Smooth muscle cell (in vitro differentiated cells): ENCODE measurements around the gene PEMT. TPM values are rescaled to one million over a fixed set of nuclear protein-coding genes. Genes with fewer than 3 reads are reported as not detected.

Experiments used
- DNase-seq: peaks from one replicate; lab custom pipeline; 2025; ENCODE audit not compliant: unreplicated experiment; lab: John Stamatoyannopoulos, UW
- H2AFZ ChIP-seq: fragments of 200-600 bp; sonication (generic); 2 replicates; pipeline ENCODE4 v1.6.0; 2016; ENCODE audit warnings: antibody characterized with exemption, low read depth, mild to moderate bottlenecking
- H3F3A ChIP-seq: fragments of 200-600 bp; sonication (generic); 2 replicates; pipeline ENCODE4 v1.6.0; 2017; ENCODE audit warnings: antibody characterized with exemption, low read depth
- H3K27ac ChIP-seq: fragments of 200-600 bp; sonication (generic); 2 replicates; pipeline ENCODE4 v1.5.1; 2016; ENCODE audit warnings: low read depth, mild to moderate bottlenecking
- H3K27me3 ChIP-seq: fragments of 200-600 bp; sonication (generic); 2 replicates; pipeline ENCODE4 v1.6.1; 2016; ENCODE audit warnings: low read depth, mild to moderate bottlenecking
- H3K36me3 ChIP-seq: fragments of 200-600 bp; sonication (generic); 2 replicates; pipeline ENCODE4 v1.5.1; 2016; ENCODE audit warnings: low read depth
- H3K4me1 ChIP-seq: fragments of 200-600 bp; sonication (generic); 2 replicates; pipeline ENCODE4 v1.5.1; 2016; ENCODE audit warnings: low read depth
- H3K4me2 ChIP-seq: fragments of 200-600 bp; sonication (generic); 2 replicates; pipeline ENCODE4 v1.6.0; 2016; ENCODE audit warnings: mild to moderate bottlenecking
- H3K4me3 ChIP-seq: fragments of 200-600 bp; sonication (generic); 2 replicates; pipeline ENCODE4 v1.5.1; 2016; ENCODE audit warnings: mild to moderate bottlenecking
- H3K79me2 ChIP-seq: fragments of 200-600 bp; sonication (generic); 2 replicates; pipeline ENCODE4 v1.6.0; 2016; ENCODE audit warnings: low read depth, mild to moderate bottlenecking
- H3K9ac ChIP-seq: fragments of 200-600 bp; sonication (generic); 2 replicates; pipeline ENCODE4 v1.6.0; 2016; ENCODE audit warnings: low read depth
- H3K9me3 ChIP-seq: fragments of 200-600 bp; sonication (generic); replicated peaks from 2 replicates; pipeline ENCODE4 v1.5.1; 2016; ENCODE audit warnings: low read depth
- H4K20me1 ChIP-seq: fragments of 200-600 bp; sonication (generic); 2 replicates; pipeline ENCODE4 v1.6.0; 2016; ENCODE audit warnings: low read depth
- CTCF ChIP-seq: fragments of 200-600 bp; sonication (generic); IDR thresholded peaks from 2 replicates; pipeline ENCODE4 v1.5.1; 2017; ENCODE audit warnings: borderline replicate concordance, mild to moderate bottlenecking, antibody characterized with exemption; ENCODE audit not compliant: insufficient read depth, poor library complexity, severe bottlenecking
- WGBS: methylation state at CpG from one replicate; pipeline ENCODE4 v1.1.7; 2016; ENCODE audit warnings: low lambda C conversion rate; 5-methylcytosine and 5-hydroxymethylcytosine counted together
- polyA plus RNA-seq: library from polyadenylated mRNA; unstranded; fragments of >200 nt; fragmentation: Nextera tagmentation; extraction: Ambion mirVana; gene quantifications from 2 replicates; pipeline ENCODE4 v1.2.1, GENCODE V29; 2016
- total RNA-seq: library from RNA; depleted of rRNA; stranded (reverse); fragments of >200 nt; gene quantifications from 2 replicates; pipeline ENCODE4 v1.2.3, GENCODE V29; 2014

The PEMT gene
- total and polyA plus RNA-seq, 2 experiments from 2014 or later, result 43.8 to 69.9 TPM

GRCh38 chr17:17609121-17609520 lies 17.6 kb upstream of the PEMT start:
- DNase-seq, result no peak
- TF ChIP-seq CTCF, result no peak
- no peaks in the 10 kb centered on the region for H3K36me3 ChIP-seq
- H3K27ac ChIP-seq, result no peak overlapping the region
- no peaks in the 10 kb centered on the region for H3F3A ChIP-seq
- no peaks in the 10 kb centered on the region for H3K4me1 ChIP-seq
- no peak overlapping the region for H2AFZ ChIP-seq
- no peaks in the 10 kb centered on the region for H4K20me1 ChIP-seq
- WGBS, result 97% methylated on average over 4 of the region's 4 CpGs
- H3K27me3 ChIP-seq, result no peaks in the 10 kb centered on the region
- H3K9ac ChIP-seq, result no peak overlapping the region
- no peaks in the 10 kb centered on the region for H3K9me3 ChIP-seq
- no peak overlapping the region for H3K4me3 ChIP-seq
- H3K4me2 ChIP-seq, result no peak overlapping the region
- H3K79me2 ChIP-seq, result no peaks in the 10 kb centered on the region

DNA sequence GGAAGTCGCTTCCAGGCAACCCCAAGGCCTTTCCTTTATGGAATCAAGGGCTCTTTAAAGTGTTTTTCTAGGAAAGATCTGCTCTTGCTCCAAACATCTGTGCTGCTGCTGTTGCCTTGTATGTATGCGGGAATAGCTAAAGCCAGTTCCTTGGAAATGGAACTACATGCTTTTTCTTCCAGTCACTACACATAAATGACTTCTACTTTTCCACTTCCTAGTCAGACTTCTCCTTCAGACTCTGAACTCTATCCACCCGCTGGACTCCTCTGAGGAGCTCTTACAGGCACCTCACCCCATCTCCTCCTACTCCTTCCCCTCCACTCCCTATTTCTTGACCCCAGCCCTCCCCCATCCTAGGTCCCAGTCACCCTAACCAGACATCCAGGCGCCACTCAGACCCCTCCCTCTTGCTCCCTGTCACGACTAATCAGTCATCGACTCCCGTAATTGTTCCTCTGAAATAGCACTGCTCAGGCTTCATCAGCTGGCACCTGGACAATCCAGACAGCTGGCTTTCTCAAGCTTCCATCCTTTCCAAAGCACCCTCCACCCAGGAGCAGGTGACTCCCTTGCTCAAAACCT lies 15.0 kb upstream of the PEMT start:
- Histone ChIP-seq H3K27ac (no peak overlapping the region), H3K9ac (no peak overlapping the region)

GRCh38 chr17:17605729-17606088 lies 14.2 kb upstream of the PEMT start:
- no peak overlapping the region for H3K4me2 ChIP-seq
- 69% methylated on average over 4 of the region's 4 CpGs for WGBS
- H3K4me3 ChIP-seq, result no peak overlapping the region
- no peaks in the 10 kb centered on the region for H3K79me2 ChIP-seq
- no peak overlapping the region for H3K9ac ChIP-seq
- no peak for TF ChIP-seq CTCF
- H3F3A ChIP-seq, result no peaks in the 10 kb centered on the region
- no peaks in the 10 kb centered on the region for H3K4me1 ChIP-seq
- no peak overlapping the region for H3K27ac ChIP-seq
- H3K27me3 ChIP-seq, result no peaks in the 10 kb centered on the region
- no peaks in the 10 kb centered on the region for H3K9me3 ChIP-seq
- no peaks in the 10 kb centered on the region for H4K20me1 ChIP-seq
- H2AFZ ChIP-seq, result no peak overlapping the region
- H3K36me3 ChIP-seq, result no peaks in the 10 kb centered on the region
- no peak for DNase-seq

More for the DNA sequence above, 15.0 kb upstream of the PEMT start:
- DNase-seq, result no peak
- no peaks in the 10 kb centered on the region for H4K20me1 ChIP-seq
- no peaks in the 10 kb centered on the region for H3K79me2 ChIP-seq
- no peak overlapping the region for H3K4me3 ChIP-seq
- WGBS, result 70% methylated on average over 7 of the region's 7 CpGs
- H2AFZ ChIP-seq, result no peak overlapping the region
- no peaks in the 10 kb centered on the region for H3K36me3 ChIP-seq
- H3K9me3 ChIP-seq, result no peaks in the 10 kb centered on the region
- no peaks in the 10 kb centered on the region for H3F3A ChIP-seq
- TF ChIP-seq CTCF, result no peak
- H3K4me1 ChIP-seq, result no peaks in the 10 kb centered on the region
- H3K27me3 ChIP-seq, result no peaks in the 10 kb centered on the region
- no peak overlapping the region for H3K4me2 ChIP-seq

DNA sequence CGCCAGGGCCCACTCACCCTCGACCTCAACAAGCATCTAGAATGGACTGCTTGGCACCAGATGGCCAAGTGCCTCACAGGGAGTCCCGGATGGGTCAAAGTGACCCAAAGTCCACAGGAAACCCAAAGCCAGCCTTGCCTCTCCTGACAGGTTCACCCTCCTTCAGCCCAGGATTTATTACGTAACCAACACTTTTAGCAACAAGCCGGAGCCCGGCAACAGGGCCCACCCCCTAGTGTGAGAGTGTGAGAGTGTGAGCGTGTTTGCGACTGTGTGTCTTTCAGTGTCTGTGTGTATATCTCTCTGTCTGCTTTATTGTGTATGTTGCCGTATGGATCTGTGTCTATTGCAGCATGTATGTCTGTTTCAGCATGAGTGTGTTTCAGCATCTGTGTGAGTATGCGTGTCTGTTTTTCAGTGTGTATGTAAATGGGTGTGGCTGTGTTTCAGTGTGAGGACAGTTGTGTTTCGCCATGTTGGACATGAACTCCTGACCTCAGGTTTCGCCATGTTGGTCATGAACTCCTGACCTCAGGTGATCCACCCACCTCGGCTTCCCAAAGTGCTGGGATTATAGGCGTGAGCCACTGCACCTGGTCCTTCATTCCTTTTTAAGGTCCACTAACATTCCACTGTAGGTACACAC lies 13.7 kb upstream of the PEMT start:
- Histone ChIP-seq H3K4me2 (no peak overlapping the region), H3K27ac (no peak overlapping the region), H3K9ac (no peak overlapping the region), H3K79me2 (no peaks in the 10 kb centered on the region), H3F3A (no peaks in the 10 kb centered on the region), H3K4me1 (no peaks in the 10 kb centered on the region), H4K20me1 (no peaks in the 10 kb centered on the region), H3K27me3 (no peaks in the 10 kb centered on the region), H3K9me3 (no peaks in the 10 kb centered on the region), H3K4me3 (no peak overlapping the region), H3K36me3 (no peaks in the 10 kb centered on the region), H2AFZ (no peak overlapping the region)
- no peak for DNase-seq
- WGBS, result 93% methylated on average over 14 of the region's 14 CpGs
- no peak for TF ChIP-seq CTCF
